ENCODE data around the gene SLC35E4.

SLC35E4 gene

GRCh38 chr22:30596886-30597285, 38.7 kb upstream of the SLC35E4 start:
- no peak overlapping the region for H3K4me3 ChIP-seq (ENCODE audit: low read depth, low read length)
- no peak for TF ChIP-seq CTCF (IDR thresholded peaks at IDR 0.05; ENCODE audit: insufficient read depth, low read length, missing control alignments)
- ChIA-PET POLR2A (no interaction called here), CTCF (interaction anchor here (1.2 kb wide), 1 partner anchor 10 kb away, joined by 3 read pairs; the partner anchor contains the start of gene TCN2)
- no peak for DNase-seq (ENCODE audit: low read depth, low spot score)

DNA sequence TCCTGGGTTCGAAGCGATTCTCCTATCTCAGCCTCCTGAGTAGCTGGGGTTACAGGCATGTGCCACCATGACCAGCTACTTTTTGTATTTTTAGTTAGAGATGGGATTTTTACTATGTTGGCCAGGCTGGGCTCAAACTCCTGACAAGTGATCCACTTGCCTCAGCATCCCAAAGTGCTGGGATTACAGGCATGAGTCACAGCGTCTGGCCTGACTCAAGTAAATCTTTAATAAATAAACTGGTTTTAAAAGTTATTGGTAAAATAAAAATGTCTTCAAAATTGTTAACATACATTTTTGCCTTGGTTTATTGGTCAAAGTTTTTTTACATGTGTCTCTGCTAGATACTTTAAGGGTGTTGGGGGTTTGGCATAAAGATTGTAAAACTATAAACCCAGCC, 36.6 kb upstream of the SLC35E4 start:
- no peak for TF ChIP-seq CTCF (IDR thresholded peaks at IDR 0.05; ENCODE audit: insufficient read depth, low read length, missing control alignments)
- no peak for DNase-seq (ENCODE audit: low read depth, low spot score)
- ChIA-PET POLR2A (no interaction called here), CTCF (interaction anchor here (0.6 to 1.4 kb wide), 4 partner anchors 36 to 156 kb away, joined by 3 to 5 read pairs (median 4); partner anchors contain the start of gene SLC35E4)
- H3K4me3 ChIP-seq (ENCODE audit: low read depth, low read length), result no peak overlapping the region

- no peak overlapping the region for H3K4me3 ChIP-seq (ENCODE audit: low read depth, low read length)
- no peak for TF ChIP-seq CTCF (IDR thresholded peaks at IDR 0.05; ENCODE audit: insufficient read depth, low read length, missing control alignments)
- DNase-seq (ENCODE audit: low read depth, low spot score), result no peak
- ChIA-PET CTCF (interaction anchor here (1.1 to 2.0 kb wide), 3 partner anchors 9 to 154 kb away, joined by 3 to 7 read pairs (median 7); partner anchors contain the start of gene PES1), POLR2A (no interaction called here)
These were observed 34.7 kb upstream of the SLC35E4 start for GRCh38 chr22:30600921-30601320.

DNA sequence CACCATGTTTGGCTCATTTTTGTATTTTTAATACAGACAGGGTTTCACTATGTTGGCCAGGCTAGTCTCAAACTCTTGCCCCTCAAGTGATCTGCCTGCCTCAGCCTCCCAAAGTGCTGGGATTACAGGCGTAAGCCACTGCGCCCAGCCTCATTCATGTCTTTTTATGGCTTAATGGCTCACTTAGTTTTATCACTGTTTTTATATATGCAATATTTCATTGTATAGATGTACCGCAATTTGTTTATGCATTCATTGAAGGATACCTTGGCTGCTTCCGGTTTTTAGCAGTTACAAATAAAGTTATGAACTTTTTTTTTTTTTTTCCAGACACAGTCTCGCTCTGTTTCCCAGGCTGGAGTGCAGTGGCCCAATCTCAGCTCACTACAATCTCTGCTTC, 34.1 kb upstream of the SLC35E4 start:
- TF ChIP-seq CTCF (IDR thresholded peaks at IDR 0.05; ENCODE audit: insufficient read depth, low read length, missing control alignments), result no peak
- CTCF ChIA-PET, result interaction anchor here (0.7 to 2.0 kb wide), 8 partner anchors 9 to 206 kb away, joined by 3 to 7 read pairs (median 3); partner anchors contain the start of gene PES1

GRCh38 chr22:30602049-30602448, 33.5 kb upstream of the SLC35E4 start:
- POLR2A ChIA-PET, result no interaction called here
- no peak for DNase-seq (ENCODE audit: low read depth, low spot score)
- H3K4me3 ChIP-seq (ENCODE audit: low read depth, low read length), result no peak overlapping the region
- peak; percentile 31 for TF ChIP-seq CTCF (IDR thresholded peaks at IDR 0.05; ENCODE audit: insufficient read depth, low read length, missing control alignments)
- CTCF ChIA-PET, result interaction anchor here (0.7 to 1.1 kb wide), 5 partner anchors 9 to 207 kb away, joined by 3 to 7 read pairs (median 3); partner anchors contain the start of gene PES1

More for the DNA sequence above, 34.1 kb upstream of the SLC35E4 start:
- POLR2A ChIA-PET, result no interaction called here
- H3K4me3 ChIP-seq (ENCODE audit: low read depth, low read length), result no peak overlapping the region
- no peak for DNase-seq (ENCODE audit: low read depth, low spot score)

DNA sequence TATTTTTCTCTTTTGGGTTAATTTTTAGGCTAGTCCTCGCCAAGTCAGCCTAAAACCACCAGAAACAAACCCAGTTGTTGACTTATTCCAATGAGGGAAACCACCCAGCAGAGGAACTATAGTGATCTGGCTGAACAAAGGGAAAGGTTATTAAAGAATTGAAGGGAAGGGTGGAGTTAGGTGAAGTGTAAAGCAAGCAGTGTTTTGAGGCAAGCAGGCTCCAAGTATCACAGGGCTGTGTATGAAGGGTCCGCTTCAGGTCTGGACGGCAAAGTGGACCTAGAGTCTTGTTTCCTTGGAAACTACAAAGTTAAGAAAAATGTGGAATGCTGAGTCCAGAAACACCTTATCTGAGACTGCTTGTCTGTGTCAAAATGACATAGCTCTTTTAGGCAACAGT, 31.8 kb upstream of the SLC35E4 start:
- CTCF ChIA-PET, result interaction anchor here (0.9 to 7.8 kb wide), 7 partner anchors 11 to 205 kb away, joined by 3 to 71 read pairs (median 4); partner anchors contain the start of gene PES1

More for the DNA sequence above, 31.8 kb upstream of the SLC35E4 start:
- no peak for TF ChIP-seq CTCF (IDR thresholded peaks at IDR 0.05; ENCODE audit: insufficient read depth, low read length, missing control alignments)
- POLR2A ChIA-PET, result no interaction called here
- DNase-seq (ENCODE audit: low read depth, low spot score), result no peak
- H3K4me3 ChIP-seq (ENCODE audit: low read depth, low read length), result no peak overlapping the region

Measured in AG04449 (cell line).